RPMI8226 (cell line): ENCODE results near the gene IKBKG.
A peak's percentile ranks its signal among the peaks of the same experiment; 100 is the strongest.
"Not testable (repeated sequence)": the region's sequence is repeated elsewhere in the genome, so short reads cannot be mapped to it uniquely, and the experiment has no call there.

Experiments used
- DNase-seq: peaks from one replicate; pipeline ENCODE4 v3.0.0-alpha.2; 2015

The IKBKG gene

GRCh38 chrX:154547245-154548027 is at the start of gene IKBKG:
TSS of gene IKBKG (plus strand) at chrX:154547620. CDS start at chrX:154552003, 4,383 bp downstream.
- DNase-seq: peak; percentile 93

- DNase-seq: not testable (repeated sequence)
Observed at GRCh38 chrX:154501423-154501822, 46.0 kb upstream of the IKBKG start.

GRCh38 chrX:154502098-154502497 is 45.3 kb upstream of the IKBKG start:
- no peak for DNase-seq

- DNase-seq: no peak
Observed at GRCh38 chrX:154502989-154503388, 44.4 kb upstream of the IKBKG start.

- DNase-seq: no peak
Observed at GRCh38 chrX:154505734-154506133, 41.7 kb upstream of the IKBKG start.

- DNase-seq: no peak
Observed at GRCh38 chrX:154506483-154507332, 40.7 kb upstream of the IKBKG start.

GRCh38 chrX:154507673-154508383 is 39.6 kb upstream of the IKBKG start:
- DNase-seq: no peak

GRCh38 chrX:154508384-154508745 is 39.1 kb upstream of the IKBKG start:
- no peak for DNase-seq

- DNase-seq: no peak
Observed at GRCh38 chrX:154509455-154509854, 38.0 kb upstream of the IKBKG start.

GRCh38 chrX:154511761-154512160 is 35.7 kb upstream of the IKBKG start:
- no peak for DNase-seq

GRCh38 chrX:154512879-154513553 is 34.4 kb upstream of the IKBKG start:
- no peak for DNase-seq

- DNase-seq: no peak
Observed at GRCh38 chrX:154513716-154514115, 33.7 kb upstream of the IKBKG start.

- DNase-seq: peak; percentile 69
Observed at GRCh38 chrX:154515090-154515965, 32.1 kb upstream of the IKBKG start.

- DNase-seq: peak; percentile 92
Observed at GRCh38 chrX:154515966-154516655, 31.3 kb upstream of the IKBKG start, which contains the start of gene FAM3A. TSS of gene FAM3A (minus strand) at chrX:154516232. CDS start at chrX:154515772, 460 bp downstream.

GRCh38 chrX:154516656-154517100 is 30.7 kb upstream of the IKBKG start:
- no peak for DNase-seq

- DNase-seq: no peak
Observed at GRCh38 chrX:154517101-154517781, 30.2 kb upstream of the IKBKG start.

- DNase-seq: no peak
Observed at GRCh38 chrX:154519389-154519788, 28.0 kb upstream of the IKBKG start.

- no peak for DNase-seq
Observed at GRCh38 chrX:154525606-154526490, 21.6 kb upstream of the IKBKG start.
